ENCODE data around the gene KRT85.

DNA sequence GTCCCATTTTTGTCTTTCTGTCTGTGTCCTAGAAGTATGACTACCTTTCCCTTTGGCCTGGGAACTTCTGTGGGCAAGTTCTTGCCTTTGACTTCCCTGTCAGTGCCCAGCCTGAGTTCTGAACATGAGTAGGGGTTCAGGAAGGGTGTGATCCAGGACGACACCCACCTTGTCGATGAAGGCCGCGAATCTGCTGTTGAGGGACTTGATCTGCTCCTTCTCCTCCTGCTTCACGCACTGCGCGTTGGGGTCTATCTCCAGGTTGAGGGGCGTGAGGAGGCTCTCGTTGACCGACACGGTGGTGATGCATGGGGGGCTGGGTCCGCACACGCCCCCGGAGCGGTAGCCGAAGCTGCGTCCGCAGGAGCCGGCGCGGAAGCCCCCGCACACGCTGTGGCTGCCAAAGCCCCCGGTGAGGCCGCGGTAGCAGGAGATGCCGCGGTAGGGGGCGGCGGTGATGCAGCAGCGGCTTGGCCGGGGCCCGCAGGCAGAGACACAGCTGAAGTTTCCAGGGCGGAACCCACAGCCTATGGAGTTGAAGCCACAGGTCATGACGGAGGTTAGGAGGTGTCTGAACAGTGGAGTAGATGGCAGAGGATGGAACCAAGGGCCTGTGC, 46.4 kb downstream of the KRT85 start, which contains the start of gene KRT83:
- TF ChIP-seq, protein P1, sequence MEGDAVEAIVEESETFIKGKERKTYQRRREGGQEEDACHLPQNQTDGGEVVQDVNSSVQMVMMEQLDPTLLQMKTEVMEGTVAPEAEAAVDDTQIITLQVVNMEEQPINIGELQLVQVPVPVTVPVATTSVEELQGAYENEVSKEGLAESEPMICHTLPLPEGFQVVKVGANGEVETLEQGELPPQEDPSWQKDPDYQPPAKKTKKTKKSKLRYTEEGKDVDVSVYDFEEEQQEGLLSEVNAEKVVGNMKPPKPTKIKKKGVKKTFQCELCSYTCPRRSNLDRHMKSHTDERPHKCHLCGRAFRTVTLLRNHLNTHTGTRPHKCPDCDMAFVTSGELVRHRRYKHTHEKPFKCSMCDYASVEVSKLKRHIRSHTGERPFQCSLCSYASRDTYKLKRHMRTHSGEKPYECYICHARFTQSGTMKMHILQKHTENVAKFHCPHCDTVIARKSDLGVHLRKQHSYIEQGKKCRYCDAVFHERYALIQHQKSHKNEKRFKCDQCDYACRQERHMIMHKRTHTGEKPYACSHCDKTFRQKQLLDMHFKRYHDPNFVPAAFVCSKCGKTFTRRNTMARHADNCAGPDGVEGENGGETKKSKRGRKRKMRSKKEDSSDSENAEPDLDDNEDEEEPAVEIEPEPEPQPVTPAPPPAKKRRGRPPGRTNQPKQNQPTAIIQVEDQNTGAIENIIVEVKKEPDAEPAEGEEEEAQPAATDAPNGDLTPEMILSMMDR (conservative IDR thresholded peaks at IDR 0.05; ENCODE audit: low read depth, low read length): no peak
- no peak for TF ChIP-seq EZH2 (IDR thresholded peaks at IDR 0.05; ENCODE audit: borderline replicate concordance, low read depth, low read length, poor library complexity, severe bottlenecking)

Data from A673 (cell line).